HG03060 (cell line): Measurements from ENCODE around the gene ETV3.

Source experiments
- ATAC-seq: cut with Tn5 transposase; IDR thresholded peaks from one replicate; pipeline ENCODE4 v1.9.1; 2021; ENCODE audit warnings: low read depth, moderate number of reproducible peaks; ENCODE audit not compliant: unreplicated experiment

Gene ETV3

GRCh38 chr1:157098519-157098918 lies 39.7 kb downstream of the ETV3 start:
- ATAC-seq, result no peak

- no peak for ATAC-seq
These were observed 40.5 kb downstream of the ETV3 start for GRCh38 chr1:157097692-157098091.

- ATAC-seq, result no peak
These were observed 41.3 kb downstream of the ETV3 start for GRCh38 chr1:157096881-157097280.

- ATAC-seq, result no peak
These were observed 42.6 kb downstream of the ETV3 start for GRCh38 chr1:157095551-157095950.

GRCh38 chr1:157095091-157095490 lies 43.1 kb downstream of the ETV3 start:
- no peak for ATAC-seq

- no peak for ATAC-seq
These were observed 45.4 kb downstream of the ETV3 start for GRCh38 chr1:157092831-157093230.

GRCh38 chr1:157091668-157092273 lies 46.4 kb downstream of the ETV3 start:
- ATAC-seq, result no peak

GRCh38 chr1:157091186-157091585 lies 47.0 kb downstream of the ETV3 start:
- ATAC-seq, result no peak

- ATAC-seq, result no peak
These were observed 47.4 kb downstream of the ETV3 start for GRCh38 chr1:157090771-157091170.

- ATAC-seq, result no peak
These were observed 48.0 kb downstream of the ETV3 start for GRCh38 chr1:157090196-157090647.

- no peak for ATAC-seq
These were observed 48.4 kb downstream of the ETV3 start for GRCh38 chr1:157089789-157090188.

- ATAC-seq, result no peak
These were observed 49.6 kb downstream of the ETV3 start for GRCh38 chr1:157088607-157089006.

GRCh38 chr1:157087030-157087429 lies 51.2 kb downstream of the ETV3 start:
- ATAC-seq, result no peak

GRCh38 chr1:157086299-157086698 lies 51.9 kb downstream of the ETV3 start:
- no peak for ATAC-seq

- no peak for ATAC-seq
These were observed 52.8 kb downstream of the ETV3 start for GRCh38 chr1:157085421-157085820.

- no peak for ATAC-seq
These were observed 53.5 kb downstream of the ETV3 start for GRCh38 chr1:157084720-157085119.

- no peak for ATAC-seq
These were observed 56.5 kb downstream of the ETV3 start for GRCh38 chr1:157081707-157082106.

- no peak for ATAC-seq
These were observed 57.5 kb downstream of the ETV3 start for GRCh38 chr1:157080714-157081113.

- no peak for ATAC-seq
These were observed 60.8 kb downstream of the ETV3 start for GRCh38 chr1:157077394-157077793.

- no peak for ATAC-seq
These were observed 64.1 kb downstream of the ETV3 start for GRCh38 chr1:157073944-157074685.
